ENCODE results near the gene EFL1.

The EFL1 gene

DNA sequence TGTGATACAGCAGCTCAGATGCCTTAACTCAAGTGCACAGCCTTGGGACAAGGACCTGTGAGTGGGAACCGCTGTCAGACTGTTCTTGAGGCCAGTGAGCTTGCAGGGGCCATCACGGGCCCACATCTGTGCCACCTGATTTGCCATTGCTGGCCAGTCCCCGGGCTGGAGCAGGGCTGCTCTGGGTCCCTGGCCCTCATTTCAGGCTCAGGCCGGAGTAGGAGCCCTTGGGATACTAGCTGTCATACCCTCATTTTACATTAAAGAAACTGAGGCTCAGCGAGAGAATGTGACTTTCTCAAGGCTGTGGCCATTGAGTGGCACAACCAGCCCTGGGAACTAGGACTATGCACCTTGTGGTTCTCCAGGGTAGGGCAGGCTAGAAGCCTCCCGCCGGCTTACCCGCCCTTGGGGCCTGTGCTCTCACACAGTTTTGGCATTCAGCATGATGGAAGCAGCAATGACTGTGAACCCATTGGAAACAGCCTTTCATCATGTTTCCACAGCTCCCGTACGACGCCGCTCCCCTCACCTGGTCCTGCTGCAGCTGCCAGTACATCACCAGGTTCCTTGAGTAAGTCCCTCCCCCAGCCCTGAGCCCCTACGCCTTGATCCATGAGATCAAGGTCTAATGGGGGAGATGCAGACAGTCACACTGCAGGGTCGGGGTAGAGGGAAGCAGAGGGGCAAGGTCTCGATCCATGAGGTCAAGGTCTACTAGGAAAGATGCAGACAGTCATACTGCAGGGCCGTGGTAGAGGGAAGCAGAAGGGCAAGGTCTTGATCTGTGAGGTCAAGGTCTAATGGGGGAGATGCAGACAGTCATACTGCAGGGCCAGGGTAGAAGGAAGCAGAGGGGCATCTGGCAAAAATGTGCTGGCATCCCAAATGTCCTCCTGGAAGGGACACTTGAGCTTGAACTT is 44.5 kb upstream of the EFL1 start:
- Histone ChIP-seq H3K9ac (no peak overlapping the region), H3K9me3 (ENCODE audit: control insufficient read depth, low read length) (no peaks in the 10 kb centered on the region), H3K79me2 (no peaks in the 10 kb centered on the region), H3K4me3 (ENCODE audit: low read depth, low read length) (no peak overlapping the region), H3K4me2 (ENCODE audit: low read length) (no peak overlapping the region), H3K27me3 (ENCODE audit: control insufficient read depth, insufficient read depth, low read length) (no peaks in the 10 kb centered on the region), H3K36me3 (ENCODE audit: control insufficient read depth, insufficient read depth, low read length) (no peaks in the 10 kb centered on the region), H3K27ac (no peak overlapping the region), H3K4me1 (no peaks in the 10 kb centered on the region), H2AFZ (no peak overlapping the region)
- TF ChIP-seq, protein P1, sequence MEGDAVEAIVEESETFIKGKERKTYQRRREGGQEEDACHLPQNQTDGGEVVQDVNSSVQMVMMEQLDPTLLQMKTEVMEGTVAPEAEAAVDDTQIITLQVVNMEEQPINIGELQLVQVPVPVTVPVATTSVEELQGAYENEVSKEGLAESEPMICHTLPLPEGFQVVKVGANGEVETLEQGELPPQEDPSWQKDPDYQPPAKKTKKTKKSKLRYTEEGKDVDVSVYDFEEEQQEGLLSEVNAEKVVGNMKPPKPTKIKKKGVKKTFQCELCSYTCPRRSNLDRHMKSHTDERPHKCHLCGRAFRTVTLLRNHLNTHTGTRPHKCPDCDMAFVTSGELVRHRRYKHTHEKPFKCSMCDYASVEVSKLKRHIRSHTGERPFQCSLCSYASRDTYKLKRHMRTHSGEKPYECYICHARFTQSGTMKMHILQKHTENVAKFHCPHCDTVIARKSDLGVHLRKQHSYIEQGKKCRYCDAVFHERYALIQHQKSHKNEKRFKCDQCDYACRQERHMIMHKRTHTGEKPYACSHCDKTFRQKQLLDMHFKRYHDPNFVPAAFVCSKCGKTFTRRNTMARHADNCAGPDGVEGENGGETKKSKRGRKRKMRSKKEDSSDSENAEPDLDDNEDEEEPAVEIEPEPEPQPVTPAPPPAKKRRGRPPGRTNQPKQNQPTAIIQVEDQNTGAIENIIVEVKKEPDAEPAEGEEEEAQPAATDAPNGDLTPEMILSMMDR (IDR thresholded peaks at IDR 0.05): no peak

DNA sequence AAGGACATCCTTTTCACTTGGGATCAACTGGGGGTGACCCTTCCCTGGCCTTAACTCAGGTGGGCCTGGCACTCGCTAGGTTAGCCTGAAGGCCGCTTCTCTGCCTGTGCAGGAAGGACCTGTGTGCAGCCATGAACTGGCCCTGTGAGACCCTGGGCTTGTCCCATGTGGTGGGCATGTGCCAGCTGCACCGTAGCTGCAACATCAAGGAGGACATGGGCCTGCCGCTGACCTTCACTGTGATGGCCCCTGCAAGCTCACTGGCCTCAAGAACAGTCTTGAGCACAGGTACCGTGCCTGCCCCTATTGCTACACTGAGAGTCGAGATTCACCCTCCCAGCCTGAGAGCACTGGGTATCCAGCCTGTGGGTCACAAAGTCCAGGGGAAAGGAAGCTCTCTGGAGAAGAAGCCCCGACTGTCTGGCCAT is 43.1 kb upstream of the EFL1 start:
- Histone ChIP-seq H2AFZ (no peak overlapping the region), H3K4me1 (no peaks in the 10 kb centered on the region), H3K9ac (no peak overlapping the region), H3K79me2 (no peaks in the 10 kb centered on the region), H3K27me3 (ENCODE audit: control insufficient read depth, insufficient read depth, low read length) (no peaks in the 10 kb centered on the region), H3K9me3 (ENCODE audit: control insufficient read depth, low read length) (no peaks in the 10 kb centered on the region), H3K27ac (no peak overlapping the region), H3K36me3 (ENCODE audit: control insufficient read depth, insufficient read depth, low read length) (no peaks in the 10 kb centered on the region), H3K4me3 (ENCODE audit: low read depth, low read length) (no peak overlapping the region), H3K4me2 (ENCODE audit: low read length) (no peak overlapping the region)
- TF ChIP-seq, protein P1 (IDR thresholded peaks at IDR 0.05): no peak

DNA sequence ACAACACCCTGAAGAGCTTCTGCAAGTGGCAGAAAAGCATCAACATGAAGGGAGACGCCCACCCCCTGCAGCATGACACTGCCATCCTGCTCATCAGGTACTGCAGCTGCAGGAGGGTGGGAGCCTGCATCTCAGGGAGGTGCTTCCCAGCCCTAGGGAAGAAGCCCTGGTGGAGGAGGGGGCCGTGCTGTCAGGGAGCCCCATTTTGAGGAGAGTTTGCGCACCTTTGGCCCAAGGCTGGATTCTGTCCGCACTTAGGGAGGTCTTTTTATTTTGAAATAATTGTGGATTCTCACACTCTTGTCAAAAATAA is 42.2 kb upstream of the EFL1 start:
- H3K9ac ChIP-seq: no peak overlapping the region
- H3K4me3 ChIP-seq (ENCODE audit: low read depth, low read length): no peak overlapping the region
- H2AFZ ChIP-seq: no peak overlapping the region
- no peaks in the 10 kb centered on the region for H3K9me3 ChIP-seq (ENCODE audit: control insufficient read depth, low read length)
- no peaks in the 10 kb centered on the region for H3K27me3 ChIP-seq (ENCODE audit: control insufficient read depth, insufficient read depth, low read length)
- H3K79me2 ChIP-seq: no peaks in the 10 kb centered on the region
- TF ChIP-seq, protein P1 (IDR thresholded peaks at IDR 0.05): no peak
- H3K36me3 ChIP-seq (ENCODE audit: control insufficient read depth, insufficient read depth, low read length): no peaks in the 10 kb centered on the region
- no peak overlapping the region for H3K4me2 ChIP-seq (ENCODE audit: low read length)
- H3K27ac ChIP-seq: no peak overlapping the region
- no peaks in the 10 kb centered on the region for H3K4me1 ChIP-seq

DNA sequence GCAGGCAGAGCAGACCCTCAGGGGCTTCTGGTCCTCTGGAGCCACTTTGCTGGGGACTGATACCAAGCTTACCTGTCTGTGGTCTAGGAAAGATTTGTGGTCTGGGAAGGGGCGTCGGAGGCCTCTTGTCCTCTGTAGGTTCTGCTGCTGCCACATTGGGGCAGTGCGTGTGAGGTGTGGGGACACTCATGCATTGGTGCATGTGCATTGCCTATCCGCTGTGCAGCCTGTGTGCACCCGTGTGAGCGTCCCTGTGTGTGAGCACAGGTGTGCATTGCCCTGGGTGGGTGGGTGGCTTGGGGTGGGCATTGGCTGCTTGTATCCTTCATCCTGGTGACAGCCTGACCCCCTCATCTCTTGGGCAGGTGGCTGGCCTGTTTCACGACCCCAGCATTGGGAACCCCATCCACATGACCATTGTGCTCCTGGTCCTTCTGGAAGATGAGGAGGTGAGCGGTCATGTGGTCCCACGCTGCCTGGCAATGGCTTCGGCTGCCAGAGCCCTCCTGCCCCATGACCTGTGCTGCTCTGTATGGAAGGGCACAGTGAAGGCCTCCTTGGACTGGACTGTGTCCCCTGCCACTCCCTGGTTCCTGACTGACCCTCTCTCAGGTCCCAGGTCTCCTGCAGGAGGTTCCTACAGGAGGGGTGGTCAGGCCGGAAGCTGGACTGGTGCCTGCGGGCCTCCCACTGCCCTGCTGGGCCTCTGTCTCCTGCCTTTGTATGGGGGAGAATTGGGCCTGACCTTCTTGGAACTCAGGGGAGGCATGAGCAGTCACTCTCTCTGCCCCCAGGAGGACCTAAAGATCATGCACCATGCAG is 41.6 kb upstream of the EFL1 start:
- TF ChIP-seq, protein P1 (IDR thresholded peaks at IDR 0.05): no peak
- Histone ChIP-seq H3K9me3 (ENCODE audit: control insufficient read depth, low read length) (no peaks in the 10 kb centered on the region), H3K27me3 (ENCODE audit: control insufficient read depth, insufficient read depth, low read length) (no peaks in the 10 kb centered on the region), H3K27ac (no peak overlapping the region), H3K36me3 (ENCODE audit: control insufficient read depth, insufficient read depth, low read length) (no peaks in the 10 kb centered on the region), H3K79me2 (no peaks in the 10 kb centered on the region), H2AFZ (no peak overlapping the region), H3K4me1 (no peaks in the 10 kb centered on the region), H3K4me2 (ENCODE audit: low read length) (no peak overlapping the region), H3K4me3 (ENCODE audit: low read depth, low read length) (no peak overlapping the region), H3K9ac (no peak overlapping the region)
